ENCODE data around the gene RSAD2. TPM values are rescaled to one million over a fixed set of nuclear protein-coding genes. Genes with fewer than 3 reads are reported as not detected.

RSAD2 gene
- total and polyA plus RNA-seq, 8 donors = 0.45 to 9.2 (median 1.4) TPM; not detected in 2

- Histone ChIP-seq H3K36me3 (no peaks in the 10 kb centered on the region), H3K9me3 (peaks cover 0 to 37% (median 12%) of the 10 kb centered on the region in 4 donors), H3K27me3 (no peaks in the 10 kb centered on the region), H3K27ac (no peak overlapping the region), H3K4me3 (no peak overlapping the region), H3K4me1 (peaks cover 0 to 7% (median 0%) of the 10 kb centered on the region in 4 donors)
- DNase-seq = no peak
- 63 to 87% (median 73%) methylated on average over 2 of the region's 2 CpGs for WGBS, 5 donors
- intact Hi-C loops (cut with DNase I; ENCODE audit: low total_unique reads) = no loop called here
- no peak for TF ChIP-seq EP300 (IDR thresholded peaks at IDR 0.05)
- no peak for TF ChIP-seq CTCF (IDR thresholded peaks at IDR 0.05)
- no peak for TF ChIP-seq POLR2A (IDR thresholded peaks at IDR 0.05)
- TF ChIP-seq POLR2AphosphoS5 (IDR thresholded peaks at IDR 0.05) = no peak
Observed at GRCh38 chr2:6832596-6833299, 44.8 kb upstream of the RSAD2 start.

DNA sequence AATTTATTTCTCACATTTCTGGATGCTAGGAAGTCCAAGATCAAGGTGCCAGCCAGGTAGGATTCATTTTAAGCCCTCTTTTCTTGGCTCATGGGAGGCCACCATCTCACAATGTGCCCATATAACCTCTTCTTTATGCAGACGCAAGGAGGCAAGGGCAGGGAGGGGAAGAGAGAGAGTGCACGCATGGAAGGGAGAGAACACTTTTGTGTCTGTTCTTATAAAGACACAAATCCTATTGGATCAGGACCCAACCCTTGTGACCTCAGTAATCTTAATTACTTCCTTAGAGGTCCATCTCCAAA lies 44.3 kb upstream of the RSAD2 start:
- intact Hi-C loops (cut with DNase I; ENCODE audit: low total_unique reads) = no loop called here
- H3K36me3 ChIP-seq = no peaks in the 10 kb centered on the region
- peaks cover 0 to 39% (median 12%) of the 10 kb centered on the region in 4 donors for H3K9me3 ChIP-seq
- no peaks in the 10 kb centered on the region for H3K27me3 ChIP-seq
- peaks cover 0 to 2% (median 0%) of the 10 kb centered on the region in 4 donors for H3K4me1 ChIP-seq
- H3K27ac ChIP-seq = no peak overlapping the region
- no peak for DNase-seq
- TF ChIP-seq POLR2AphosphoS5 (IDR thresholded peaks at IDR 0.05) (no peak), CTCF (IDR thresholded peaks at IDR 0.05) (no peak), POLR2A (IDR thresholded peaks at IDR 0.05) (no peak), EP300 (IDR thresholded peaks at IDR 0.05) (no peak)
- 86 to 100% (median 94%) methylated on average over 2 of the region's 2 CpGs for WGBS, 5 donors
- no peak overlapping the region for H3K4me3 ChIP-seq

- DNase-seq = no peak
- Histone ChIP-seq H3K27ac (no peak overlapping the region), H3K4me3 (no peak overlapping the region), H3K27me3 (no peaks in the 10 kb centered on the region), H3K9me3 (peaks cover 0 to 42% (median 17%) of the 10 kb centered on the region in 4 donors), H3K4me1 (no peaks in the 10 kb centered on the region), H3K36me3 (no peaks in the 10 kb centered on the region)
- TF ChIP-seq CTCF (IDR thresholded peaks at IDR 0.05) (no peak), POLR2A (IDR thresholded peaks at IDR 0.05) (no peak), POLR2AphosphoS5 (IDR thresholded peaks at IDR 0.05) (no peak), EP300 (IDR thresholded peaks at IDR 0.05) (no peak)
- intact Hi-C loops (cut with DNase I; ENCODE audit: low total_unique reads) = no loop called here
Observed at GRCh38 chr2:6834163-6834562, 43.4 kb upstream of the RSAD2 start.

DNA sequence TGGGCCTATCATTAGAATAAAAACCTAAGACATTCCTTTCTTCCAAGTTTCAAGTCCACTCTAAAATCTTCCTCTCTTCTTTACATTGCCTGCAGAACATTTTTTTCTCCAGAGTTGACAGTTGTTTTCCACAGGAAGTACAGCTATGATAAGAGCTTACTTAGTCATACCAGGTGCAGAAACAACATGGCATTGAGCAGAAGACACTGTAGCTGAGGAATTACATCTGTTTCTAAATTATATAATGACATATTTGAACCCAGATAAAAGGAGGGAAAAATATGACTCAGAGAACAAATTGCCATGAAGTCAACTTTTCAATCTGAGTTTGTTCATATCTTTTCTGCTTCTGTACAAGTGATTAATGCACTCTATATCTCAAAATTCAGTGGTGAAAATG lies 42.1 kb upstream of the RSAD2 start:
- no peaks in the 10 kb centered on the region for H3K4me1 ChIP-seq
- DNase-seq = no peak
- no peak for TF ChIP-seq CTCF (IDR thresholded peaks at IDR 0.05)
- TF ChIP-seq POLR2A (IDR thresholded peaks at IDR 0.05) = no peak
- no peak for TF ChIP-seq POLR2AphosphoS5 (IDR thresholded peaks at IDR 0.05)
- no peak for TF ChIP-seq EP300 (IDR thresholded peaks at IDR 0.05)
- intact Hi-C loops (cut with DNase I; ENCODE audit: low total_unique reads) = no loop called here
- no peaks in the 10 kb centered on the region for H3K27me3 ChIP-seq
- H3K36me3 ChIP-seq = peaks cover 0 to 3% (median 0%) of the 10 kb centered on the region in 4 donors
- no peak overlapping the region for H3K27ac ChIP-seq
- H3K4me3 ChIP-seq = no peak overlapping the region
- H3K9me3 ChIP-seq = peaks cover 0 to 43% (median 26%) of the 10 kb centered on the region in 4 donors
